ENCODE data around the gene LRRN2. TPM values are rescaled to one million over a fixed set of nuclear protein-coding genes. Genes with fewer than 3 reads are reported as not detected.

The LRRN2 gene
- total and polyA plus RNA-seq, 9 of the 15 experiments (the other 6 are each of a cell fraction or from before 2014, with no cell fraction given), result 0.05 TPM; not detected in 8

GRCh38 chr1:204633665-204634064, 51.9 kb downstream of the LRRN2 start (continued):
- no peak for TF ChIP-seq ZBTB11 (CRISPR knock-in tag; IDR thresholded peaks at IDR 0.05)
- TF ChIP-seq HNRNPUL1 (IDR thresholded peaks at IDR 0.05; ENCODE audit: low read length), result no peak
- no peak for TF ChIP-seq POLR3G (IDR thresholded peaks at IDR 0.05; ENCODE audit: extremely low read depth, insufficient read length, insufficient replicate concordance)
- no peak for TF ChIP-seq JUND (IDR thresholded peaks at IDR 0.05; ENCODE audit: borderline replicate concordance, low read depth, low read length)
- no peak for TF ChIP-seq JUND (tag; IDR thresholded peaks at IDR 0.05; ENCODE audit: borderline replicate concordance, low read depth, low read length)

Data from K562 (cell line).